GM12891 (cell line): Measurements from ENCODE around the gene INSYN1.

Source experiments
- POLR2A ChIP-seq: IDR thresholded peaks from 2 replicates; pipeline ENCODE4 v1.6.1; 2011; ENCODE audit warnings: low read depth, low read length, control low read depth
- POLR2AphosphoS5 ChIP-seq: IDR thresholded peaks from 2 replicates; pipeline ENCODE4 v1.6.1; 2011; ENCODE audit warnings: low read depth, low read length, control low read depth

- no peak for TF ChIP-seq POLR2A
- no peak for TF ChIP-seq POLR2AphosphoS5
Observed at GRCh38 chr15:73766598-73766997, 13.4 kb upstream of the INSYN1 start.
